ENCODE measurements around the gene EXOG.

Gene EXOG

DNA sequence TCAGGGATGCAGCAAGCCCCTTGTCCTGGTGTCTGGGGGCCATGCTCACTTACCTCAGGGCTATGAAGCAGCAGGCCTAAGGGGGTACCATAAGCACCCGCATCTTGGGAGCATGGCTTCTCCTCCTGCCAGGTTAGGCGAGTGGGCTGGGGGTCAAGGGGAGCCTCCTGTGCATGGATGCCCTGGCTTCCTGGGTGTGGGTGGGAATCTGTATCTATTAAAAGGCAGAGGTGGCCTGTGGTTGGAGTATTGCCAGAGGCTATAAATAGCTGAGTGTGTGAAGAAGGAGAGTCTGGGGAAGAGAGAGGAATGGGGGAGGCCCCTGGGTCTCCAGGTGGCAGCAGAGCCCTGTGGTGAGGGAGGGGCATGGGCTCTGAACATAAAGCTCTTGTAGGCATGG is 22.9 kb upstream of the EXOG start:
- DNase-seq = no peak

DNA sequence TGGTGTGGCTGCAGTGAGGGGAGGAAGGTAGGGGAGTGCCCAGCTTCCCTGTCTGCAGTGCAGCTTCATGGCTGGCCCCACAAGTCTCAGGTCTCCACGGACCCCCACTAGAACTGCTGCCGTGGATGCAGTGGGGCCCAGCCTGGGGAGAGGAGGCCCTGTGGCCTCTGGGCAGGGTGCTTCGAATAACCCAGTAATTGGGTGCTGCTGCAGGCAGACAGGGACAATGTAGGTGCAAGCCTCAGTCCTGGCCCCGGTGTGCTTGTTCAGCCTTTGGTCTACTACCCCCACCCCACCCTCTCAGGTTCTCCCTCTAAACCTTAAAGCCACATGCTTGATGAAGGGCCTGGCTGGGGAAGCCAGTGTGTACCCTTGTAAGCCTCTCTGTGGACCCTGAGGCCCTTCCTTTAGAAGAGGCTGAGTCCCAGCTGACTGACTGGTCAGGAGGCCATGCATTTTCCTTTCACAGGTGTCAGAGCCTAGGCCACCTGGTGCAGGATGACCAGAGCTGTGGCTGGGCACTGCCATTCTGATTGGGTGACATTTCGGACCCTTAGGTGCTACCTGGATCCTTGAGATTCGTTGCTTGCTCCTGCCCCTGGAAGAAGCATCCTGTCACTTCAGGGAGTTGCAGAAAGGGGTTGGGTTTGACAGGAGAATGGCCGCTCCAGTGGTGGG is 21.1 kb upstream of the EXOG start:
- DNase-seq = no peak

DNA sequence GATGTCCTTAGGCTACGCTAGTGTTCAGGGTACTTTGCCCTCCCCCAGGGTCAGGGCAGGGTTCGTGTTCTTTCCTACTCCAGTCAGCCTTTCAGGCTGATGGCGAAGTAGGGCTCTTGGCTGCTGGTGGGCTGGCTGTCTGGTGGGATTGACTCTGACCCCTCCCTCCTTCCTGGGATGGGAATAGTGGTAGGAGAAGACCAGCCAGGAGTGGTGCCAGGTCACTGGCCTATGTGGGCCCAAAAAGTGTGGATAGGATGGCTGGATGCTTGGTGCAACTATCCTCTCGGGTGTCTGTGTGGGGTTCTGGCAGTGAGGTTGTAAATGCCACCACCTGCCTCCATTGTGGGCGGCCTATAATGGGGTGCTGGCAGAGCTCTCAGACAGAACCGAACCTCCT is 20.4 kb upstream of the EXOG start:
- DNase-seq = no peak

DNA sequence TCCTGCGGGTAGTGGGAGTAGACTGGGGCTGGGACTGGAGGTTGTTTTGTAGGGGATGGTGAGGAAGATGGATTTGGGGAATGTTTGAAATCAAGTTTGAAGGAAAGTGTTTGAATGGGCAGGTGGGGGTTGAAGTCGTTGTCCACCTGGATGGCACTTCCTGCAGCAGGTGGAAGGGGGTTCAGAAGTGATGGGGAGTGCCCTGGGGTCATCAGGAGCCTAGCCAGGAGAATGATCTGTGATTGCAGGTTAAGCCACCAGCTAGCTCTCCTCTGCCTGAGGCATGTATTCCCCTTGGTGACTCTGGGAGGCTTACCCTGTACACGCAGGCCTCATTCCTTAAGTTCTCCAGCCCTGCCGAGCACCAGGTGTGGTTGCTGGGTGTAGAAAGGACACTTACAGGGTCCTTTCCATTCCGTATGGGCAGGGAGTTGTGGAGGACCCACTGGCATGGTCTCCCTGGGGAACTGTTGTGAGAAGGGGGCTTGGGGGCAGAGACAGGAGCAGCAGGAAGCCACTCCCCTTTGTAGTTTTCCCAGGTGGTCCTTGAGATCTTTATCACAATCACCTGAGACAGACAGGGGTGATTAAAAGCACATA is 19.9 kb upstream of the EXOG start:
- DNase-seq = no peak

DNA sequence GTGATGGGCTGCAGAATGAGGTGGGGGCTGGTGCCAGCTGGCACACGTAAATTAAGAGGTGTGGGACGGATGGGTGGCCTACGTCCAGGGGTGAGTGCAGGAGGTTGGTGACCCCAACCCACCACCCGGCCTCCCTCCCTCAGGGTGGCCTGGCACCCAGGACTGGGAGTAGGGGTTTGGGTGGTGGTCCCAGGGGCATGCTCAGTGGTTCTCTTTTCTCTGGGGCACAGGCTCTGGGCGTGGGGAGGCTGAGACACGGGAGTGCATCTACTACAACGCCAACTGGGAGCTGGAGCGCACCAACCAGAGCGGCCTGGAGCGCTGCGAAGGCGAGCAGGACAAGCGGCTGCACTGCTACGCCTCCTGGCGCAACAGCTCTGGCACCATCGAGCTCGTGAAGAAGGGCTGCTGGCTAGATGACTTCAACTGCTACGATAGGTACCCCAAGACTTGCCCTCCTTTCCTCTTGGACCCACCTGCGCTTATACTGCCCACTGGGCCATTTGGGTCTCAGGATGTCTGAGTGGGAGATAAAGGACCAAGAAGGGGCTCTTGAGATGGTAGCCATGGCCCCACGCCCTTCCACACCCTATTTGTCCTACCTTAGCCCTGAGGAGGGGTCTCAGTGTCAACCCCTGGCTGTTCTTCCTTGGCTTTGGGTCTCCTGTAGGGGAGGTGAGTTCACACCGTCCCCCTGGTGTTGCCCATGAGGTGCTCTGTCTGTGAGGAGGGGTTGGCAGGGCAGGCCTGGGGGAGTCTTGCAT is 18.9 kb upstream of the EXOG start:
- DNase-seq = no peak

DNA sequence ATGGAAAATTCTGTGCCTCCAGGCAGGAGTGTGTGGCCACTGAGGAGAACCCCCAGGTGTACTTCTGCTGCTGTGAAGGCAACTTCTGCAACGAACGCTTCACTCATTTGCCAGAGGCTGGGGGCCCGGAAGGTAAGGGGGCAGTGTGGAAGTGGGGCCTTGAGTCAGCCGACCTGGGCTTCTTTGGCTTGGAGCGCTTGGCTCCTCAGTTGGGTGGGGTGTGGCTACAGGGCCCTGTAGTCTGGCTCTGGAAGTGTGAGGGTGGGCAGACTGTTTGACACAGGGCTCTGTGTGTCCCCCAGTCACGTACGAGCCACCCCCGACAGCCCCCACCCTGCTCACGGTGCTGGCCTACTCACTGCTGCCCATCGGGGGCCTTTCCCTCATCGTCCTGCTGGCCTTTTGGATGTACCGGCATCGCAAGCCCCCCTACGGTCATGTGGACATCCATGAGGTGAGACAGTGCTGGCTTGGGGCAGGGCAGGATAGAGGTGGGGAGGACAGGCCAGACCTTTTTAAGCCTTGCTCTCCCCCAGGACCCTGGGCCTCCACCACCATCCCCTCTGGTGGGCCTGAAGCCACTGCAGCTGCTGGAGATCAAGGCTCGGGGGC is 18.2 kb upstream of the EXOG start:
- DNase-seq = no peak

DNA sequence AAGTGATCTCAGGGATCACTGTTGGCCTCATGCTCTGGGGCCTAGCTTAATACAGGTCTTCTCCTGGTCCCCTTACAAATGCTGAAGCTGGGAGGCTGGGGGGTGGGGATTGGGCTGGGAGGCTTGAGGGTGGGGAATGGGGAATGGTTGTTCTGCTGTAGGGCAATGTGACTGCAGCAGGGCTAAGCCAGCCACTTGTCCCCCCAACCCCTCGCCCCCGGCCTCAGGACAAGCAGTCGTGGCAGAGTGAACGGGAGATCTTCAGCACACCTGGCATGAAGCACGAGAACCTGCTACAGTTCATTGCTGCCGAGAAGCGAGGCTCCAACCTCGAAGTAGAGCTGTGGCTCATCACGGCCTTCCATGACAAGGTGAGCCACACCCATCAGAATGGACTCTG is 17.2 kb upstream of the EXOG start:
- no peak for DNase-seq

DNA sequence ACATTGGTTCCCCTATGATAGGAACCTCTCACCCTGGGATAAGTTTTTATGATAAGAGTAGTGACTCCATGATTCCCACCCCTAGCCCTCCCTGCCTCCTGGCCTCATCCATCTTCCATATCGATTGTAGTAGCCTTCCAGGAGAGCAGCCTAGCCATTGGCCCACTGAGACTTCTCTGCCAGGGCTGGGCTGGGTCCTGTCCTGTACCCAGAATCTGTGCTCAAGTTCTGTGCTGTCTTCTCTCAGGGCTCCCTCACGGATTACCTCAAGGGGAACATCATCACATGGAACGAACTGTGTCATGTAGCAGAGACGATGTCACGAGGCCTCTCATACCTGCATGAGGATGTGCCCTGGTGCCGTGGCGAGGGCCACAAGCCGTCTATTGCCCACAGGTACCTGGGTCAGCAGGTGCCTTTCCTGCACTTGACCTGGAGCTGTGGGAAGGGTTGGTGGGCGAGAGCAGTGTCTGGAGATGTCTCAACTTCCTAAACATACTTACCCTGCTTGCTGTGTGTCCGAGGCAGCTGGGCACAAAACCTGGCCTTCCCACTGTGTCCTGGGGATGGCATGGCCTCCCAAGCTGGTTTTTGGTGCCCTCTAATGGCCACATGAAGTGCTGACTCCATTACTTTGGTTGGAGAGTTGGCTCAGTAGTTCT is 16.6 kb upstream of the EXOG start:
- DNase-seq = peak; percentile 10 to 51

DNA sequence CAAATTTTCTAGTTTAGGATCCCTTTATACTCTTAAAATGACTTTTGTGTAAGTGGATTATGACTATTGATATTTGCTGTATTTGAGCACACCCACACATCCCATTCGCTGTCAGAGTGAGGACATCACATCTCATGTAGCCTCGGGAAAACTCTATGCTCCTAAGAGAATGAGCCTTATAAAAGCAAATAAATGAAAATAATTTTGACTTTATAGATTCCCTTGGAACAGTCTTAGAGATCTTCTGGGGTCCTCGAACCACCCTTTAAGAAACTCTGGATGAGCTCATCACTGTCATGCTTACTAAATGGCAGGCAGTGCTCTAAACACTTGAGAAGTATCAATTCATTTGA is 16.1 kb upstream of the EXOG start:
- no peak for DNase-seq

DNA sequence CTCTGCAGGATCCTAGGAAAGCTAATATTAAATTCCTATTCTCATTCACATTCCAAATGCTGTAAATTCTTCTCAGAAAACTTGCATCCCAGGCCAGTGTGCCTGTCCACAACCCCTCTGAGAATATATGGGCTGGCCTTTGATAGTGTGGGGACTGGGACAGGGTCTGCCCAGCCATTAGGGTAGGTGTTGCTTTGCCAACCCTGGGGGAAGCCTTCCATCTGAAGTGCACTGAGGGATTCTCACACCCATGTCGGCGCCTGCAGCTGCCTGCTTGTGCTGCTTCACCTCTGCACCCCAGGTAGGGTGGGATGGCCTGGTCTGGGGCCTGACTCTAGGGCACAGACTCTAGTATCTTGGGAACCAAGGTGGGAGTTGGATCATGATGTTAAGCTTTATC is 15.2 kb upstream of the EXOG start:
- DNase-seq = no peak

DNA sequence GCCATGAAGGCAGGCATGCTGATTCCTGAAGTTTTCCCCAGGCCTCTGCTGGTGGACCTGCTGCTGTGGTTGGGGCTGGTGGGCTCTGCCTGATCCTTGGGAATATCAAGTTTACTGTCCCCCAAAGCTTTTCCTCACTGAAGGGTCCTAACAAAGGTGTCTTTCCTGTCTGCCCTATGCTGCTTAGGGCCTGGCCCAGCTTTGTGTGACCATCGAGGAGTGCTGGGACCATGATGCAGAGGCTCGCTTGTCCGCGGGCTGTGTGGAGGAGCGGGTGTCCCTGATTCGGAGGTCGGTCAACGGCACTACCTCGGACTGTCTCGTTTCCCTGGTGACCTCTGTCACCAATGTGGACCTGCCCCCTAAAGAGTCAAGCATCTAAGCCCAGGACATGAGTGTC is 13.2 kb upstream of the EXOG start:
- DNase-seq = no peak

DNA sequence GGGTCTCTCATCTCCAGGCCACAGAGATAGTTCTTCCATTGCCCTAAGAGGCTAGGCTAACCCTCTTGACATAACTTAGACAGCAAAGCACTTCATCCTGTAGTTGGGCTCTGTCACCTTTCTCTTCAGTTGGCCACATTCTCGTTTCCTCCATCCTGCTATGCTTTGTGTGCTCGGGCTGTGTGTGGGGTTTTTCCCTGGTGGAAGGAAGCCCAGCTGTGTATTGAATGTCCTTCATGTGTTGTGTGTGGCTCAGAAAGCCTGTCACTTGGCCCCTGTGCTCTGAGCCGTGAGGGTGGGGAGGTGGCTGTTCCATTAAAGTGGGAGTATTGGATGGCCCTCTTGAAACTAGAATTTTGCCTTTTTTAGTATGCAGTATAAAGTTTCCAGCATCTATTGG is 8.8 kb upstream of the EXOG start:
- DNase-seq = no peak

DNA sequence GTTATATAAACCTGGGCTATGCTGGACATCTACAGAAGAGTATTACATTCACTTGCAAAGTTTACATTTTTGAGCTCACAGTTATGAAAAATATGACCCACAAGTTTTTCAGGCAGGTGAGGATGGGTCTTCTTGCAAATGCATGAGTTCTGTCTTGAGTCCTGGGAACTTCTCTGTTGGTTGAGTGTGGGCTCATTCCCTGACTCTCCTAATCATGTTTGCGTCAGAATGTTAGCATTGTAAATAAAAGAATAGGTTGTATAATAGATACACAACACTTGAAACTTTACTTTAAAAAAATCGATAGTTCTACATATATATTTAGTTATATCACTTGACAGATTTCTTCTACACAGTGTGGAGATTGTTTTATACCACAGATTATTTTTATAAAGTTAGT is 7.2 kb upstream of the EXOG start:
- no peak for DNase-seq

DNA sequence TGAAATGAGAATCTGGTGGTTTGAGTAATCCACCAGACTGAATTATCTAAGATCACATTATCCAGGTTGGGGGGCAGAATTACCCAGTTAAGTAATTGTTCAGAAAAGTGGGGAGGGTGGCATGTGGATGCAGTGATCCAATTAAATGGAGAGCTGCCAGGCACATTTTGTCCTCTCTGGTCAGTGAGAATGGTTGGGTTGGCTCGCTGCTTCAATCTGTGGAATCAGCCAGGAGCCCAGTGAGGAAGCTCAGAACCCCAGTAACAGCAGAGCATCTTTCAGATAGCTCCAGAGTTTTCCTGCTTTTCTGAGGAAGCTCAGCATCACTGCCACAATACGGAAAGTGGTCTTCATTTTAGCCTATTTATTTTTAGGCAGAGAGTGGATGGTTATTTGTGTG is 6.4 kb upstream of the EXOG start:
- DNase-seq = peak; percentile 18 to 32

DNA sequence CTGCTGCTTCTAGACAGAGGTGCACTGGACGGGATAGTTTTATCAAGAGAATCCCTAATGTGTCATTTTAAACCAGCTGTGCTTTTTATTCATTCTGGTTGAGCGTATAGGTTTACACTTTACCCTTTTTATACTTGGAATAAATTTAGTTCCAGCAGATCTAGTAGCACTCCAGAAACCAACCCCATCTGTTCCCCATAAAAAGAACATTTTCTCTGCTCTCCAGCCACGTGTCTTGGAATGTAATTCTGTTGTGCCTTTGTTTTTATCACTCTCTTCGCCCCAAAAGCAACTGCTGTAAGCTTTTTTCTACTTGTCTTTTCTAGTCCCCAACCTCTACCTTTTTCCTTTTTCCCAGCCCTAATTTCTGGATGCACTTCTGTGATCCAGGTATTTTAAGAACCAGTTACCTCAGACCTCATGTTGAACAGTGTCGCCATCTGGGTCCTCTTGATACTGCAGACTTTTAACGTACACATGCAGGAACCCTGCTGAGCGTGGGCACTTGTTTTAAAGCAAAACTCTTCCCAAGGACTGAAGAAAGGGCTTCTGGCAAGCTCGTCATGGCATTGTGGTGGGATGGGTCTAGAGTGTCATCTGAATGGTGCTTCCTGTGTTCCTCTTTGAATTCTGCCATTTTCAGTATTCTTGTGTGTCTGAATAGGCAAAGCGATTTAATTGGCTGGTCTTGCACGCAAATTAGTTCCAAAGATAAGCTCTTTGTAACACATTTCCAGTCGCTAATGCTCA is 5.7 kb upstream of the EXOG start:
- DNase-seq = peak; percentile 75 to 91

DNA sequence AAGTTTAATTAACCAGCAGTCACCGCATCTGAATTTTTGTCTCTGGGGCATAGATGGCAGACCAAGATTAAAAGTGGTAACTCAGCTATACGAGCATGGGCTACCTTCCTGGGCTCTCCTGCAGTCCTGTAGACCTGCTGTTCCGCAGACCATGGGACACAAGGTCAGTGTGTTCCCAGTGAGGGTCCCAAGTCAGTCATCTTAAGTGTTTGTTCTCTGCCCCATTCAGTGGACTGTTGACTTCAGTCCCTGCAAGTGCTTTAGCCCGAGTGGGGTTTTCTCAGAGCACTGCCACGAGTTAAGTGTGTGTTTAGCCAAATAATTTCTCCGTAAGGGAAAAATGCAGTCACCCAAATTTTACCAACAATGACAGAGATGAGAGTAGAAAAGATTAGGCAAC is 4.9 kb upstream of the EXOG start:
- DNase-seq = no peak

DNA sequence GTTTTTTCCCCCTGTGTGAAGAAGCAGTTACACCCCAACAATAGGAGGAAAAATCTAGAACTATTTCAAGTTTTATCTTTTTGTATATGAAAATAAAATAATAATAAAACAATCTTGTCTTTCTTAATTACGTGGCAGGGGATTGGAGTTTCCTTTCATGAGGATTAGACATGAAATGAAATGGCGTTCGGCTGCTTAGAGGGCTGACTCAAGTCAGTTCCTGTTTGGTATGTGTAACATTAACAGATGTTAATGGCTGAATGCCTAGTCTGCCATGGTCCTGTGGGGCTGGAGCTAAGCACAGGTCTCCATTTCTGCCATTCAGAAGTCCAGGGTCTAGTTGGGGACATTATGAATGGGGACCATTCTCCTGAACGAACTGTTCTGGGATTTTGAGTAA is 3.1 kb upstream of the EXOG start:
- DNase-seq = no peak

DNA sequence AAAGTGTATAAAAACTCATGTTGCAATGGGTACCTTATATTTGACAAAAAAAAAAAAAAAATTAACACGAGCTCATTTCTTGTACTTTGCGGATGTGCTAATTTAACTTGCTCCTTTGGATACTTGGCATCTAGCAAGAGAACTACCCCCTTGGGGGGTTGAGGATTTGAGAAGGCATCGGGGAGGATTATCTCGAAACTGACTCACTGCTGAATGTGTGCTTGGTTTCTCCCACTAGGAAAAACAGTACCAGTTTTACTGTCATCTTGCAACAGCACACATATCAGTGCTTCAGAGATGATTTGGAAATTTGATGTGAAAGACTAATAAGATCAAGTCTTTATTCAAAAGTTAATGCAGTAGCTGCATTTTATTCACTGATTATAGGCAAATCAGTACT is 891 bp downstream of the EXOG start:
- DNase-seq = peak; percentile 43 to 64

DNA sequence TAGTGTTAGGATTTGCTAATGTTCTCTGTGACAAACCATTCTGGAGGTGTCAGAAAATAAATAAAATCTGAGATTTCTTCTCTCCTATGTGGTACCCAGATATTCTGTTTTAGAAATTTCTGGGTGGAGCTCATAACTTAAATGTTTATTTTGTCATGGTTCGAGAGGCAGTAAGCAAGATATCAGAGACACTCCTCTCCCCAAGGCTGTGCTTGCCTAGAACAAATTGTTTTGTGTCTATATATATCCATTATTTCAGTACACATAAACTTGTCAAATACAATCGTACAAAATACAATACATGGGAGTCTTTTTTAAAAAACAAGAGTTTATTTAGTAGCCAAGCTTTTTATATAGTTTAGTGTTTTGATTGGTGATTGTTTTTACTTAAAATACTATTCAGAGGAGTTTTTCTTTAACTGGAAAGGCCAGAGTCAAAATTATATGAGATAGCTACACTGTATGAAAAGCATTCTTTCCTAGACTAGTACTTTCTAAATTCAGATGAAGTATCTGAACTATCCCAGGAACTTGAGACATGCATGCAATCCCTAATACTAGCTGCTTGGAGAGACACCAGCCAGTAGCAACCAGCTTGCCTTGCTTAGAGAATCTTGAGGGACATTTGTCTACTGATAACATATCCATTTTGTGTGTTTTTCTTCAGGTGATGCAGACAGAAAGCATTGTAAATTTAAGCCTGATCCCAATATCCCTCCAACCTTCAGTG is 4.7 kb downstream of the EXOG start:
- no peak for DNase-seq

DNA sequence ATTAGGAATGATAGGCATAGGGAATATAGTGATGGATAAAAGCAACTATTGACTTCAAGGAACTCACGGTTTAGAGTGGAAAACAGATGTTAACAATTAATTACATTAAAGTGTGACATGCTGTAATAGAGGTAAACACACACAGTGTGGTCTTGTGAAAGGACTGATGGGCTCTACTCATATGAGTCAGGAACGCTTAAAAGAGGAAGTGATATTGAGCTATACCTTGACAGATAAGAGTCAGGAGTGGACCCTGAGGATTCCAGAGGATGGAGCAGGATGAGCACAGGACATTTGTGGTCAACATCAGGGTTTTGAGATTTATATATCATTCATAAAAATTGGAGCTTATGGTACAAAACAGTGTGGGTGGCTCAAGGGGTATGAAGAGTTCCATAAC is 11.0 kb downstream of the EXOG start:
- no peak for DNase-seq

DNA sequence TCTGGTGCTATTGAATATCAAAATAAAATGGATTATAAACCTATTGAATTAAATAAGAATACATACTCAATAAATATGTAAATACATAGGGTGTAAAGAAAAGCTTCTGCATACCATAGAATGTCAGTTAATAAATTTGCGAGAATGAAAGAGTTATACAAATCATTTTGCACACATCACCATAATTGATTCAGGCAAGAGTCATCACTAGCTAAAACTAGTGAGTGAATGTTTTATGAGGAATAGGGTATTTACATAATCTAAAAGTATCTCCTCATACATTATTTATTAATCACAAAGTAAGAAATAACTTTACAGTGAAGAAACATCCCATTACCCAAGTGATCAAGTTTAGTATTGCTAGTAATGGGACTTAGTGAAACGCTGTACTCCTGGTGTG is 13.6 kb downstream of the EXOG start:
- DNase-seq = no peak

DNA sequence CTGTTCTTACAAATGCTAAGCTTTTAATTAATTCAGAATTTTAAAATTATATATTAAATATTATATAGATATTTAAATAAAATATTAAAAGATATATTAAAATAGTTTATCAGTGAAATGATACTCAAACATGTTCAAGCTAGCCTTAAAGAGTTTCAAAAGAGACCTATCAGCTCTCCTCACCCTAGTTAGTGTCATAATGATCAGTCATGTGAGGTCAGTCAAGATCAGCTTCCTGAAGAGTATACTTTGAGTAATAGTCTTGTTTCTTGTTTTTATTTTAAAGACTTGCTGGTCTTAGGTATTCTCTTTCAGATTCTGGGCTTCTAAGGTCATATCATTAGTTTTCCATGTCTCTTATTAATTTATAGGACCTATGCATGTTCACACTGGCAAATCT is 14.5 kb downstream of the EXOG start:
- DNase-seq = no peak
